Gastrocnemius medialis (tissue), 4 donors: ENCODE measurements around the gene PACS1. TPM values are rescaled to one million over a fixed set of nuclear protein-coding genes. Genes with fewer than 3 reads are reported as not detected.
A peak's percentile ranks its signal among the peaks of the same experiment; 100 is the strongest.

Source experiments
- ATAC-seq, 2 donors: fragments of 150-250 bp; one replicate each; pipeline ENCODE4 v1.9.1; 2016
- DNase-seq, 2 donors: peaks; one replicate each; pipeline ENCODE4 v3.0.0-alpha.2; 2019
- H3K27ac ChIP-seq, 4 donors: fragments of 200-600 bp; sonication (generic); 1 replicate in 1 of 4; 2 replicates in 3 of 4; pipeline ENCODE4 v1.5.1; 2016 to 2018; ENCODE audit warnings: mild to moderate bottlenecking in 2 of 4, moderate library complexity in 1 of 4
- H3K27me3 ChIP-seq, 3 donors: fragments of 200-600 bp; sonication (generic) in 2 of 3; 1 replicate in 1 of 3; 2 replicates in 2 of 3; pipeline versions ENCODE4 v1.5.1 to v1.6.0; 2016 to 2019; ENCODE audit warnings: mild to moderate bottlenecking in 1 of 3, moderate library complexity in 1 of 3
- H3K36me3 ChIP-seq, 2 donors: fragments of 200-600 bp; sonication (generic) in 1 of 2; one replicate each; pipeline ENCODE4 v1.5.1; 2017 to 2018
- H3K4me1 ChIP-seq, 2 donors: fragments of 200-600 bp; sonication (generic) in 1 of 2; one replicate each; pipeline ENCODE4 v1.5.1; 2016 to 2017; ENCODE audit warnings: mild to moderate bottlenecking in 2 of 2
- H3K4me3 ChIP-seq, 4 donors: fragments of 200-600 bp; sonication (generic) in 3 of 4; 1 replicate in 1 of 4; 2 replicates in 3 of 4; pipeline ENCODE4 v1.5.1; 2016 to 2019; ENCODE audit warnings: mild to moderate bottlenecking in 2 of 4
- H3K9me3 ChIP-seq, 3 donors: fragments of 200-600 bp; sonication (generic) in 2 of 3; 1 replicate in 1 of 3; 2 replicates in 2 of 3; pipeline ENCODE4 v1.5.1; 2016 to 2019
- CTCF ChIP-seq, 5 experiments: fragments of 450-650 bp in 3 of 5; fragments of 200-600 bp in 2 of 5; sonication (generic) in 2 of 5; IDR thresholded peaks in 4 of 5; conservative IDR thresholded peaks in 1 of 5; 1 replicate in 4 of 5; 2 replicates in 1 of 5; pipeline ENCODE4 v1.5.1; 2016 to 2019; ENCODE audit warnings: antibody characterized with exemption in 5 of 5, mild to moderate bottlenecking in 3 of 5, moderate library complexity in 3 of 5
- POLR2A ChIP-seq, 2 donors: fragments of 450-650 bp; IDR thresholded peaks; one replicate each; pipeline ENCODE4 v1.6.1; 2017; ENCODE audit warnings: antibody characterized with exemption in 2 of 2, mild to moderate bottlenecking in 2 of 2, moderate library complexity in 2 of 2
- in situ Hi-C, 4 donors: fragments of 200-750 bp; cut with MboI; loops; one replicate each; pipeline versions ENCODE4 v1.15.0 to v1.8.0; 2017; ENCODE audit warnings: low sequenced_read_pairs in 4 of 4
- intact Hi-C: fragments of 100-400 bp; cut with DNase I; formaldehyde crosslinking; loops from one replicate; pipeline ENCODE4 v1.15.1; 2023; ENCODE audit warnings: low total_unique reads
- total RNA-seq, 4 donors: library from RNA; depleted of rRNA; stranded (reverse); fragments of >200 nt; gene quantifications; one replicate each; pipeline versions ENCODE4 v1.1.0 to v1.2.3, GENCODE V29; 2016

Gene PACS1
- total RNA-seq, 4 donors from 2014 or later: 6.6 to 20.4 (median 16.9) TPM

DNA sequence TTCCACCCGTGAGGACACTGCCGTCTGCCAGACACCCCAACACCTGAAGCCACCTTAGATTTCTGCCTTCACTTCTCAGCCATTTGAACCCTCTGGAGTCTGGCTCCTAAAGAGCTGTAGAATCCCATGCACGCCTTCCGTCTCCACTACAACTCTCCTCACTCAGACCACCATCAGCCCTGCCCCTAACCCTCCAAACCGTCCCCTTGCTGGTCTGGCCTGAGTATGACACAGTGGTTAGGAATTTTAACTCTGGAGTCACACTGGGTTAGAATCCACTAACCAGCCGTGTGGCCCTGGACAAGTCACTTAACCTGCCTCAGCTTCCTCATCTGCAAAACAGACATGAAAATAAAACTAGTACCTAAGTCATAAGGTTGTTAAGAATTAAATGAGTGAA lies 210.9 kb downstream of the PACS1 start:
- Histone ChIP-seq H3K36me3 (peaks cover 0 to 8% of the 10 kb centered on the region in 2 donors), H3K27ac (no peak overlapping the region), H3K9me3 (no peaks in the 10 kb centered on the region), H3K27me3 (no peaks in the 10 kb centered on the region), H3K4me1 (peaks cover 10% of the 10 kb centered on the region in 2 donors), H3K4me3 (no peak overlapping the region)
- in situ Hi-C loops (loop anchor here in 1 of 4 donors (10.0 kb wide), 1 partner anchor 56 kb away; no protein-coding TSS in a partner anchor), intact Hi-C loops (no loop called here)
- no peak for DNase-seq
- TF ChIP-seq CTCF (IDR thresholded peaks at IDR 0.05 in 4 of 5, conservative IDR thresholded peaks at IDR 0.05 in 1 of 5) (no peak), POLR2A (IDR thresholded peaks at IDR 0.05) (no peak)
- no peak for ATAC-seq

DNA sequence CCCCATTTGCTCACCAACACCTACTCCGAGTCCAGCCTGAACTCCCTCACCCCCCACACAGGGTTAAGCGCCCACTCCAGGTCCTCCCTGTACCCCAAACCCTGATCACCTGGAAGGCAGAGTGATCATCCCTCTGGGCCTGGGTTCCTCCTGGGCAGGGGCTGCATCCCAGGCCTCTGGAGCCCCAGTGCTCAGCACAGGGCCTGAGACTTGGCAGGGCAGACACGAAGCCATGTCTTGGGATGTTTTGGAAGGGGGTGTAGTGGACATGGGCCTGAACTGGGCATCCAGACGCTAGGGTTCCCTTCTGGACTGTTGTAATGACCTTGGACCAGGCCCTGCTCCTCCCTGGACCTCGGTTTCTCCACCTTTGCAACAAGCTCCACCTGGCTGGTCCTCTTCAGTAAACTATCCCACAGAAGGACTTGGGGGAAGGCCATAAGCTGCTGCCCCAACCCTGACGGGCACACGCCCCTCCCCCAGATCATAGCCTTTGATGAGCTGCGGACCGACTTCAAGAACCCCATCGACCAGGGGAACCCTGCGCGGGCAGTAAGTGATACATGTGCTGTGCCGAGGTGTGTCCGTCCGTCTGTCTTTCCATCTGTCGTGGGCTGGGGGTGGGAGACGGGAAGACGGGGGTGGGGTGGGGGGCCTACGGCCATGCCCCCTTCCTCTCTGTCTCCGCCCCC lies 211.8 kb downstream of the PACS1 start:
- intact Hi-C loops: loop anchor here (1.0 kb wide), 1 partner anchor 60 kb away; no protein-coding TSS in a partner anchor
- Histone ChIP-seq H3K4me3 (no peak overlapping the region), H3K27ac (no peak overlapping the region)

DNA sequence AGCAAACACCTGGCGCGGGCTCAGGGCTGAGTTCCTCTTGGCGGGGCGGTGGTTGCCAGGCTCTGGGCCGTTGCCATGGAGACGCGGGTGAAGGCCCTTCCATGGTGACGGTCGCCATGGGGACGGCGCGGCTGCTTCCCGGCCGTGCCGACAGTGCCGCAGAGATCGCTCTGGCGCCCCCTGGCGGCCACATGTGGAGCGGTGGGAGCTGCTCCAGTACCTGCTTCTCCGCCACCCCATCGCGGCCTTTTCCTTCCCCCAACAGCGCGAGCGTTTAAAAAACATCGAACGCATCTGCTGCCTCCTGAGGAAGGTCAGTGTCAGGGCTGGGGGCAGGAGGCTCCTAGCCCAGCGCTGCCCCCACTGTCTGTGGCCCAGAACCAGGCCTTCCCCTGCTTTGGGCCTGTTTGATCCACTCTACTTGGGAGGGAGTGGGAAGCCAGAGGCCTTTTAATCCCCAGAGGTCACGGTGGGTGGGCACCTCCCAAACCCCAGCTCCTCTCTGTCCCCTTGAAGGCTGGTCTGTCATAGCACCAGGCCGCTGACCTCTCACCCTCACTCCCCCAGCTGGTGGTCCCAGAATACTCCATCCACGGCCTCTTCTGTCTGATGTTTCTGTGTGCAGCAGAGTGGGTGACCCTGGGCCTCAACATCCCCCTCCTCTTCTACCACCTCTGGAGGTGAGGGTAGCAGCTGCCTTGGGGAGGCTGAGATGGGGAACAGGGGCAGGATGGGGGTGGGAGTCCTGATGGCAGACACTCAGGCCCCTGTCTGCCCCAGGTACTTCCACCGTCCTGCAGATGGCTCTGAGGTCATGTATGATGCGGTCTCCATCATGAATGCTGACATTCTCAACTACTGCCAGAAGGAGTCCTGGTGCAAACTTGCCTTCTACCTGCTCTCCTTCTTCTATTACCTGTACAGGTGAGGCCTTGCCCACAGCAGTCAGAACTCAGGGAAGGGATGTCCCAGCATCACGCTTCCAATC lies 212.7 kb downstream of the PACS1 start:
- ATAC-seq: peak; percentile 84 to 85
- Histone ChIP-seq H3K4me3 (no peak overlapping the region), H3K9me3 (no peaks in the 10 kb centered on the region), H3K27ac (no peak overlapping the region), H3K4me1 (peaks cover 10 to 20% of the 10 kb centered on the region in 2 donors), H3K27me3 (no peaks in the 10 kb centered on the region), H3K36me3 (peaks cover 0 to 6% of the 10 kb centered on the region in 2 donors)
- peak; percentile 84 to 92 for DNase-seq
- TF ChIP-seq POLR2A (IDR thresholded peaks at IDR 0.05) (no peak), CTCF (IDR thresholded peaks at IDR 0.05 in 4 of 5, conservative IDR thresholded peaks at IDR 0.05 in 1 of 5) (peak; percentile 95 to 99 (median 98))
- intact Hi-C loops (loop anchor here (1.0 kb wide), 1 partner anchor 60 kb away; no protein-coding TSS in a partner anchor), in situ Hi-C loops (loop anchor here in 1 of 4 donors (10.0 kb wide), 1 partner anchor 58 kb away; no protein-coding TSS in a partner anchor)

More for the DNA sequence above, 211.8 kb downstream of the PACS1 start:
- ATAC-seq: no peak
- Histone ChIP-seq H3K27me3 (no peaks in the 10 kb centered on the region), H3K9me3 (no peaks in the 10 kb centered on the region), H3K36me3 (peaks cover 0 to 6% of the 10 kb centered on the region in 2 donors), H3K4me1 (peaks cover 11 to 13% of the 10 kb centered on the region in 2 donors)
- DNase-seq: no peak
- in situ Hi-C loops: loop anchor here in 1 of 4 donors (10.0 kb wide), 1 partner anchor 57 kb away; no protein-coding TSS in a partner anchor
- TF ChIP-seq POLR2A (IDR thresholded peaks at IDR 0.05) (no peak), CTCF (IDR thresholded peaks at IDR 0.05 in 4 of 5, conservative IDR thresholded peaks at IDR 0.05 in 1 of 5) (no peak)

DNA sequence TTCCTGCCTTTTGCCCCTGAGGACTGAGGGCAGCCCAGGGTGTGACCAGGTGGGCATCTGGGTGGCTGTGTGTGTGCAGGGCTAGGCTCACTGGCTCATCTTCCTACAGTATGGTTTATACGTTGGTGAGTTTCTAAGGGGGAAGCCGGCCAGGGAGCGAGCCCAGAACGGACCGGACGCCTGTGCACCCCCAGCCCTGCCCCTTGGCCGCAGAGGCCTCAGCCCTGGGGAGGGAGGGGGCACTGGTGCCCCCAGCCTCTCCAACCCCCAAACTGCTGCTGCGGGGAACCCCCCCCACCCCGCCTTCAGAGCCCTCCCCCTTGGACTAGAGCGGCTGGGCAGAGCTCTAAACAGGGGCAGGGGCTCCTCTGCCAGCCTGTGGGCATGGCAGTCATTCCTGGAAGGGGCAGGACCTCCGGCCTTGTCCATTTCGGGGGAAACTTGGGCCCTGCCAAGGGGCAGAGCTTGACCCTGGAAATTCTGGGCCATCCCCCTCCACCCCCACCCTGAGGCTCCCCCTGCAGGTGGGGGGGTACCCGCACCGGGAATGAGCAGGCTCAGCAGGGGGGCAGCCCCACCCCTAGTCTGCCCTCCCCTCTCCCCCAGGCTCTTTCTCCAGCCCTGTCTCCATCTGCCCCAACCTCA lies 213.5 kb downstream of the PACS1 start:
- H3K9me3 ChIP-seq: no peaks in the 10 kb centered on the region
- DNase-seq: no peak
- no peak overlapping the region for H3K4me3 ChIP-seq
- in situ Hi-C loops: loop anchor here in 1 of 4 donors (10.0 kb wide), 1 partner anchor 59 kb away; no protein-coding TSS in a partner anchor
- no peak for ATAC-seq
- H3K27me3 ChIP-seq: no peaks in the 10 kb centered on the region
- H3K27ac ChIP-seq: no peak overlapping the region
- intact Hi-C loops: no loop called here
- TF ChIP-seq CTCF (IDR thresholded peaks at IDR 0.05 in 4 of 5, conservative IDR thresholded peaks at IDR 0.05 in 1 of 5) (no peak), POLR2A (IDR thresholded peaks at IDR 0.05) (no peak)
- peaks cover 0 to 6% of the 10 kb centered on the region in 2 donors for H3K36me3 ChIP-seq
- peaks cover 16 to 28% of the 10 kb centered on the region in 2 donors for H3K4me1 ChIP-seq
